Measurements from ENCODE around the gene ATP13A4.

The ATP13A4 gene

GRCh38 chr3:193396451-193397244 is 158.0 kb downstream of the ATP13A4 start:
- H3K9ac ChIP-seq (ENCODE audit: low read length) = no peak overlapping the region
- H3K4me3 ChIP-seq (ENCODE audit: low read depth, low read length) = no peak overlapping the region
- no peaks in the 10 kb centered on the region for H3K27me3 ChIP-seq (ENCODE audit: control insufficient read depth, insufficient read depth, low read length)
- 0 out of 2 replicates have a peak, but pooled peaks cover 2% of the 10 kb centered on the region for H3K4me1 ChIP-seq (ENCODE audit: control insufficient read depth, insufficient read depth, low read length)
- H3K36me3 ChIP-seq (ENCODE audit: control insufficient read depth, insufficient read depth, low read length) = no peaks in the 10 kb centered on the region
- no peak overlapping the region for H3K27ac ChIP-seq (ENCODE audit: low read depth, low read length)
- H3K9me3 ChIP-seq (ENCODE audit: control insufficient read depth, insufficient read depth, low read depth, low read length) = 0 out of 2 replicates have a peak, but pooled peaks cover 4% of the 10 kb centered on the region

GRCh38 chr3:193391902-193392301 is 162.8 kb downstream of the ATP13A4 start:
- Histone ChIP-seq H3K9ac (ENCODE audit: low read length) (no peak overlapping the region), H3K4me1 (ENCODE audit: control insufficient read depth, insufficient read depth, low read length) (peaks cover 21% of the 10 kb centered on the region; the same call in 1 of the 2 replicates), H3K27me3 (ENCODE audit: control insufficient read depth, insufficient read depth, low read length) (no peaks in the 10 kb centered on the region), H3K9me3 (ENCODE audit: control insufficient read depth, insufficient read depth, low read depth, low read length) (0 out of 2 replicates have a peak, but pooled peaks cover 7% of the 10 kb centered on the region), H3K36me3 (ENCODE audit: control insufficient read depth, insufficient read depth, low read length) (no peaks in the 10 kb centered on the region), H3K4me3 (ENCODE audit: low read depth, low read length) (no peak overlapping the region), H3K27ac (ENCODE audit: low read depth, low read length) (no peak overlapping the region)

- Histone ChIP-seq H3K9ac (ENCODE audit: low read length) (no peak overlapping the region), H3K36me3 (ENCODE audit: control insufficient read depth, insufficient read depth, low read length) (no peaks in the 10 kb centered on the region), H3K27ac (ENCODE audit: low read depth, low read length) (no peak overlapping the region), H3K27me3 (ENCODE audit: control insufficient read depth, insufficient read depth, low read length) (no peaks in the 10 kb centered on the region), H3K4me1 (ENCODE audit: control insufficient read depth, insufficient read depth, low read length) (peaks cover 21% of the 10 kb centered on the region; the same call in 1 of the 2 replicates), H3K4me3 (ENCODE audit: low read depth, low read length) (no peak overlapping the region), H3K9me3 (ENCODE audit: control insufficient read depth, insufficient read depth, low read depth, low read length) (0 out of 2 replicates have a peak, but pooled peaks cover 3% of the 10 kb centered on the region)
Measured at GRCh38 chr3:193389335-193389734, 165.4 kb downstream of the ATP13A4 start.

GRCh38 chr3:193388361-193388760 is 166.3 kb downstream of the ATP13A4 start:
- no peaks in the 10 kb centered on the region for H3K27me3 ChIP-seq (ENCODE audit: control insufficient read depth, insufficient read depth, low read length)
- no peaks in the 10 kb centered on the region for H3K36me3 ChIP-seq (ENCODE audit: control insufficient read depth, insufficient read depth, low read length)
- no peak overlapping the region for H3K9ac ChIP-seq (ENCODE audit: low read length)
- H3K4me1 ChIP-seq (ENCODE audit: control insufficient read depth, insufficient read depth, low read length) = peaks cover 21% of the 10 kb centered on the region
- H3K27ac ChIP-seq (ENCODE audit: low read depth, low read length) = no peak overlapping the region
- 0 out of 2 replicates have a peak, but pooled peaks cover 3% of the 10 kb centered on the region for H3K9me3 ChIP-seq (ENCODE audit: control insufficient read depth, insufficient read depth, low read depth, low read length)
- no peak overlapping the region for H3K4me3 ChIP-seq (ENCODE audit: low read depth, low read length)

- H3K4me3 ChIP-seq (ENCODE audit: low read depth, low read length) = no peak overlapping the region
- peaks cover 21% of the 10 kb centered on the region for H3K4me1 ChIP-seq (ENCODE audit: control insufficient read depth, insufficient read depth, low read length)
- H3K36me3 ChIP-seq (ENCODE audit: control insufficient read depth, insufficient read depth, low read length) = no peaks in the 10 kb centered on the region
- H3K9ac ChIP-seq (ENCODE audit: low read length) = no peak overlapping the region
- 0 out of 2 replicates have a peak, but pooled peaks cover 3% of the 10 kb centered on the region for H3K9me3 ChIP-seq (ENCODE audit: control insufficient read depth, insufficient read depth, low read depth, low read length)
- H3K27me3 ChIP-seq (ENCODE audit: control insufficient read depth, insufficient read depth, low read length) = no peaks in the 10 kb centered on the region
- H3K27ac ChIP-seq (ENCODE audit: low read depth, low read length) = no peak overlapping the region
Measured at GRCh38 chr3:193387596-193387995, 167.1 kb downstream of the ATP13A4 start.

- Histone ChIP-seq H3K36me3 (ENCODE audit: control insufficient read depth, insufficient read depth, low read length) (no peaks in the 10 kb centered on the region), H3K4me1 (ENCODE audit: control insufficient read depth, insufficient read depth, low read length) (peaks cover 9% of the 10 kb centered on the region), H3K27me3 (ENCODE audit: control insufficient read depth, insufficient read depth, low read length) (no peaks in the 10 kb centered on the region), H3K4me3 (ENCODE audit: low read depth, low read length) (no peak within 1 kb of the TSS), H3K9me3 (ENCODE audit: control insufficient read depth, insufficient read depth, low read depth, low read length) (no peaks in the 10 kb centered on the region), H3K9ac (ENCODE audit: low read length) (no peak within 1 kb of the TSS), H3K27ac (ENCODE audit: low read depth, low read length) (no peak within 1 kb of the TSS)
Measured at GRCh38 chr3:193378706-193379105, 176.0 kb downstream of the ATP13A4 start, which contains the start of gene ATP13A5. Gene ATP13A5 (minus strand): TSS chr3:193378753. CDS start chr3:193378725, 28 bp downstream.

- Histone ChIP-seq H3K27me3 (ENCODE audit: control insufficient read depth, insufficient read depth, low read length) (no peaks in the 10 kb centered on the region), H3K4me1 (ENCODE audit: control insufficient read depth, insufficient read depth, low read length) (peaks cover 9% of the 10 kb centered on the region), H3K9me3 (ENCODE audit: control insufficient read depth, insufficient read depth, low read depth, low read length) (no peaks in the 10 kb centered on the region), H3K9ac (ENCODE audit: low read length) (no peak overlapping the region), H3K36me3 (ENCODE audit: control insufficient read depth, insufficient read depth, low read length) (no peaks in the 10 kb centered on the region), H3K27ac (ENCODE audit: low read depth, low read length) (no peak overlapping the region), H3K4me3 (ENCODE audit: low read depth, low read length) (no peak overlapping the region)
Measured at GRCh38 chr3:193377591-193377990, 177.1 kb downstream of the ATP13A4 start.

- H3K4me1 ChIP-seq (ENCODE audit: control insufficient read depth, insufficient read depth, low read length) = peaks cover 9% of the 10 kb centered on the region
- H3K9me3 ChIP-seq (ENCODE audit: control insufficient read depth, insufficient read depth, low read depth, low read length) = no peaks in the 10 kb centered on the region
- no peaks in the 10 kb centered on the region for H3K36me3 ChIP-seq (ENCODE audit: control insufficient read depth, insufficient read depth, low read length)
- no peak overlapping the region for H3K27ac ChIP-seq (ENCODE audit: low read depth, low read length)
- no peak overlapping the region for H3K9ac ChIP-seq (ENCODE audit: low read length)
- no peaks in the 10 kb centered on the region for H3K27me3 ChIP-seq (ENCODE audit: control insufficient read depth, insufficient read depth, low read length)
- H3K4me3 ChIP-seq (ENCODE audit: low read depth, low read length) = no peak overlapping the region
Measured at GRCh38 chr3:193375614-193376013, 179.1 kb downstream of the ATP13A4 start.

GRCh38 chr3:193372783-193373182 is 181.9 kb downstream of the ATP13A4 start:
- H3K27me3 ChIP-seq (ENCODE audit: control insufficient read depth, insufficient read depth, low read length) = no peaks in the 10 kb centered on the region
- H3K4me1 ChIP-seq (ENCODE audit: control insufficient read depth, insufficient read depth, low read length) = no peaks in the 10 kb centered on the region
- H3K9ac ChIP-seq (ENCODE audit: low read length) = no peak overlapping the region
- H3K27ac ChIP-seq (ENCODE audit: low read depth, low read length) = no peak overlapping the region
- no peaks in the 10 kb centered on the region for H3K36me3 ChIP-seq (ENCODE audit: control insufficient read depth, insufficient read depth, low read length)
- H3K4me3 ChIP-seq (ENCODE audit: low read depth, low read length) = no peak overlapping the region
- H3K9me3 ChIP-seq (ENCODE audit: control insufficient read depth, insufficient read depth, low read depth, low read length) = no peaks in the 10 kb centered on the region

- no peak overlapping the region for H3K27ac ChIP-seq (ENCODE audit: low read depth, low read length)
- H3K4me3 ChIP-seq (ENCODE audit: low read depth, low read length) = no peak overlapping the region
- no peaks in the 10 kb centered on the region for H3K4me1 ChIP-seq (ENCODE audit: control insufficient read depth, insufficient read depth, low read length)
- no peaks in the 10 kb centered on the region for H3K9me3 ChIP-seq (ENCODE audit: control insufficient read depth, insufficient read depth, low read depth, low read length)
- H3K36me3 ChIP-seq (ENCODE audit: control insufficient read depth, insufficient read depth, low read length) = no peaks in the 10 kb centered on the region
- H3K9ac ChIP-seq (ENCODE audit: low read length) = no peak overlapping the region
- H3K27me3 ChIP-seq (ENCODE audit: control insufficient read depth, insufficient read depth, low read length) = no peaks in the 10 kb centered on the region
Measured at GRCh38 chr3:193367868-193368267, 186.8 kb downstream of the ATP13A4 start.

- no peak overlapping the region for H3K27ac ChIP-seq (ENCODE audit: low read depth, low read length)
- peaks cover 5% of the 10 kb centered on the region; the same call in 1 of the 2 replicates for H3K4me1 ChIP-seq (ENCODE audit: control insufficient read depth, insufficient read depth, low read length)
- H3K9ac ChIP-seq (ENCODE audit: low read length) = no peak overlapping the region
- H3K9me3 ChIP-seq (ENCODE audit: control insufficient read depth, insufficient read depth, low read depth, low read length) = no peaks in the 10 kb centered on the region
- H3K27me3 ChIP-seq (ENCODE audit: control insufficient read depth, insufficient read depth, low read length) = no peaks in the 10 kb centered on the region
- H3K36me3 ChIP-seq (ENCODE audit: control insufficient read depth, insufficient read depth, low read length) = no peaks in the 10 kb centered on the region
- H3K4me3 ChIP-seq (ENCODE audit: low read depth, low read length) = no peak overlapping the region
Measured at GRCh38 chr3:193357291-193357690, 197.4 kb downstream of the ATP13A4 start.

Measured in HUES6 (cell line).